ENCODE results near the gene SPHK2. TPM values are rescaled to one million over a fixed set of nuclear protein-coding genes. Genes with fewer than 3 reads are reported as not detected.

SPHK2 gene
- total RNA-seq, 2 experiments from 2014 or later = 27.7 to 29.5 TPM

DNA sequence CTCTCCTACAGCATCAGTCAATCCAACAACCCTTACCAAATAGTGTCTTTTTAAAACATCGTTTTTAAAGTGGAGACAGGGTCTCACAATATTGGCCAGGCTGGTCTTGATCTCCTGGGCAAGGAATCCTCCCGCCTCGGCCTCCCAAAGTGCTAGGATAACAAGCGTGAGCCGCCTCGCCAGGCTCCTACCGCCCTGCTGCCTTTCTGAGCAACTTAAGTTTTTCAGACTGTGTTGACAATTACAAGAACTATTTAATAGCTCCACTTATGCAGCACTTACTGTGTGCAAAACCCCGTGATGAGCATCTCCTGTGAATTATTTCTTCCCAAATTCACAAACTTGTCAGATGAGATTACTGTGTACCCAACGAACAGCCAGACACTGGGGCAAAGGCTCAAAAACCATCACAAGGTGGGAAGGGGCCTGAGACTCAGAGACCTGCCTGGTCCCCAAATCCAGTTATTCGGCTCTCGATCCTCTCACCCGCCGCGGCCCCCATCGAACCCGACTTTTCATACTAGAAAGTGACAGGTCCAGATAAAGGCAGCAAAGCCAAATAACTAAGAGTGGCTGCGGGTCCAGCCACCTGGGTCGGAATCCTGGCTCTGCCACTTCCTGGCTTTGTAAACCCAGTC lies 909 bp upstream of the SPHK2 start:
- CTCF ChIA-PET = interaction anchor here (0.5 to 2.1 kb wide), 6 partner anchors 9 to 130 kb away, joined by 3 to 10 read pairs (median 4); no protein-coding TSS in a partner anchor
- DNase-seq = no peak
- H3K36me3 Mint-ChIP-seq (ENCODE audit: low read depth) = peaks cover 66% of the 10 kb centered on the region

DNA sequence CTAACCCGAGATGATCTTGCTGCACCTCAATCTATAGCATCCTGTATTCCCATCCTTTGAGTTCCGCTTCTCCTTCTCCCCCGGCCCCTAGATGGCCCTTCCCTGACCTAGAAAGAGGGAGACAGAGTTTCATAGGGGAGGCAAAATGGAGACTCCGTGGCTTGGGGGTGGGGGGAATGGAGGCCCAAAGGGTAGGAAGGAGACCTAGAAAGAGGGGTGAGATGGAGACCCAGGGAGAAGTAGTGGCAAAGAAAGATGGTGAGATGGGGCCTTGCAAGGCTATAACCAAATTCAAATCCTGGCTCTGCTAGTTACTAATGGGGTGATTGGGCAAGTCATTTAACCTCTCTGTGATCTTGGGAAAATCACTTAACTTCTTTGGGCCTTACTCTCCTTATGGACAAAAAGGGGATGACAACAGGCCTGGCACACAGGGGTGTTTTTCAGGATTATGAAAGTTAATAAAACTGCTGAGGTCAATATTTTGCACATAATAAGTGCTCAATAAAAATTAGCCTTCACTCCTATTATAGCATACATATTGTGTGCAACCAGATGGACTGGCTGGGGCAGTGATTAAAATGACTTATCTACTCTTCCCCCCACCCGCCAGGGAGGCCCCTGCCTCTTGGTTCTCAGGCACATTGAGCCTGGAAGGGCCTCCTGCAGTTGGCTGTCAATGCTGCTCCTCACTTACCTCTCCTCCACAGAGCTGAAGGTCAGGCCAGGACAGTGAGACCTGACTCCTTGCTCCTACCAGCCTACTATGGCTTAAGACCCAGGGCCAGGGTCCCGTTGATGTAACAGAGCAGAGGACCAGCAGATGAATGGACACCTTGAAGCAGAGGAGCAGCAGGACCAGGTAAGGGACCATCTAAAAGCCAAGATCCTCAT lies 633 bp downstream of the SPHK2 start:
- Mint-ChIP-seq H3K27me3 (no peaks in the 10 kb centered on the region), H3K4me1 (peaks cover 64% of the 10 kb centered on the region), H3K9me3 (no peaks in the 10 kb centered on the region), H3K4me3 (peak overlapping the region; percentile 96), H3K27ac (peak overlapping the region; percentile 97), H3K36me3 (ENCODE audit: low read depth) (peaks cover 64% of the 10 kb centered on the region)
- ChIA-PET CTCF (interaction anchor here (0.6 to 1.4 kb wide), 7 partner anchors 11 to 127 kb away, joined by 3 to 7 read pairs (median 4); no protein-coding TSS in a partner anchor), POLR2A (interaction anchor here (0.8 to 4.7 kb wide), 11 partner anchors 8 to 255 kb away, joined by 3 to 51 read pairs (median 5); partner anchors contain the start of genes CA11, DBP and SPACA4)
- no peak for DNase-seq

More for the DNA sequence above, 909 bp upstream of the SPHK2 start:
- Mint-ChIP-seq H3K4me3 (peak overlapping the region; percentile 96), H3K27me3 (no peaks in the 10 kb centered on the region), H3K9me3 (no peaks in the 10 kb centered on the region), H3K4me1 (peaks cover 51% of the 10 kb centered on the region), H3K27ac (peak overlapping the region; percentile 97)
- POLR2A ChIA-PET = interaction anchor here (0.7 to 4.7 kb wide), 13 partner anchors 9 to 363 kb away, joined by 3 to 51 read pairs (median 5); partner anchors contain the start of genes CA11, CARD8, DBP and SPACA4

DNA sequence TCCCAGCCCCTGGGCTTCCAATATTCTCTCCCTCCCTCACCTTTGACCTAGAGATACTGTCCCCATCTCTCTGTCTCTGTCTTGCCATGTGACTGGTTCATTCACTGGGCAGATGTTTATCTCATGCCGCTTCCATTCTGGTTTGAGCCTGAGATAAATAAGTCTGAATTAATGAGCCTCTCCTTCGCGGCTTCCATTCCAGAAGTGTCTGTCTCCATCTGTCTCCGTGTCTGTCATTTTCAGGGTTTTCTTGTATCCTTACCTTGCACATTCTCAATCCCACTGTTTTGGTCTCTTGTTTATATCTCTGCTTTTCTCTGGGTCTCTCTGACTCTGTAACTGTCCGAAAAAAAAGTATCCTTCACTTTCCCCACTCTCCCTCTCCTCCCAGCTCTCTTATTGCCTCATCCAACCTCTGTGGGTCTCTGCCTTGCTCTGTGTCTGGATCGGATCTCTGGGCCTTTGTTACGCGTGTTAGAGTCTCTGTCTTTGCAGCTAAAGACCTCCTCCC lies 4.3 kb downstream of the SPHK2 start:
- H3K36me3 Mint-ChIP-seq (ENCODE audit: low read depth) = peaks cover 31% of the 10 kb centered on the region
- H3K9me3 Mint-ChIP-seq = no peaks in the 10 kb centered on the region
- peaks cover 53% of the 10 kb centered on the region for H3K4me1 Mint-ChIP-seq
- H3K27ac Mint-ChIP-seq = peak overlapping the region; percentile 86
- peak overlapping the region; percentile 71 for H3K4me3 Mint-ChIP-seq
- ChIA-PET POLR2A (interaction anchor here (0.6 to 1.9 kb wide), 5 partner anchors 9 to 116 kb away, joined by 3 to 15 read pairs (median 6); partner anchors contain the start of genes CA11 and FAM83E), CTCF (interaction anchor here (0.6 to 1.9 kb wide), 4 partner anchors 10 to 370 kb away, joined by 3 to 11 read pairs (median 6); partner anchors contain the start of genes DBP, GYS1 and RUVBL2)
- H3K27me3 Mint-ChIP-seq = no peaks in the 10 kb centered on the region
- no peak for DNase-seq

DNA sequence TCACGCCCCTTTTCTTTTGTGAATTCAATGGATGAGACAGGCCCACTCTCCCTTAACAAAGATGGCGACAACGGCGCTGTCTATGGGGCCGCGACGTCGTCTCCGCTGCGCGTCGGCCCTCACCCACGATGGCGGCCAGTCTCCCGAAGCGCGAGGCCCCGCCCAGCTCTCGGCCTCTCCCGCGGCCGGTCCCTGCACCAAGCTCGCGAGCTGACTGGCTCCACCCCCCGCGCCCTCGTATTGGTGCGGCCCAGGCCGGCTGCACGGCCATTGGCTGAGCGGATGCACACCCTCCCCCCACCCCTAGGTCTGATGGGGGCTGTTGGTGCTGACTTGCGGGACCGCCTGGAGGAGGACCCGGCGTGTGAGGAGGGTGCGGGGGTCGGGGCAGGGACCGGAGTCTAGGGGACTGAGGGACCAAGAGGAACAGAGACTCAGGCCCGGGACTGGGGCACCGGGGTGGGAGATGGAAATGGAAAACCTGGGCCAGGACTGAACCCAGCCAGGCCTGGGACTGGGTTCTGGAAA lies 4.8 kb downstream of the SPHK2 start:
- Mint-ChIP-seq H3K4me3 (peak overlapping the region; percentile 71), H3K27ac (peak overlapping the region; percentile 86), H3K9me3 (no peaks in the 10 kb centered on the region), H3K27me3 (no peaks in the 10 kb centered on the region), H3K4me1 (peaks cover 53% of the 10 kb centered on the region), H3K36me3 (ENCODE audit: low read depth) (peaks cover 27% of the 10 kb centered on the region)
- CTCF ChIA-PET = interaction anchor here (0.6 to 1.9 kb wide), 4 partner anchors 10 to 369 kb away, joined by 3 to 11 read pairs (median 6); partner anchors contain the start of genes DBP, GYS1 and RUVBL2
- POLR2A ChIA-PET = interaction anchor here (1.1 to 1.9 kb wide), 4 partner anchors 9 to 21 kb away, joined by 4 to 15 read pairs (median 6); partner anchors contain the start of genes CA11 and FAM83E
- peak; percentile 98 for DNase-seq

DNA sequence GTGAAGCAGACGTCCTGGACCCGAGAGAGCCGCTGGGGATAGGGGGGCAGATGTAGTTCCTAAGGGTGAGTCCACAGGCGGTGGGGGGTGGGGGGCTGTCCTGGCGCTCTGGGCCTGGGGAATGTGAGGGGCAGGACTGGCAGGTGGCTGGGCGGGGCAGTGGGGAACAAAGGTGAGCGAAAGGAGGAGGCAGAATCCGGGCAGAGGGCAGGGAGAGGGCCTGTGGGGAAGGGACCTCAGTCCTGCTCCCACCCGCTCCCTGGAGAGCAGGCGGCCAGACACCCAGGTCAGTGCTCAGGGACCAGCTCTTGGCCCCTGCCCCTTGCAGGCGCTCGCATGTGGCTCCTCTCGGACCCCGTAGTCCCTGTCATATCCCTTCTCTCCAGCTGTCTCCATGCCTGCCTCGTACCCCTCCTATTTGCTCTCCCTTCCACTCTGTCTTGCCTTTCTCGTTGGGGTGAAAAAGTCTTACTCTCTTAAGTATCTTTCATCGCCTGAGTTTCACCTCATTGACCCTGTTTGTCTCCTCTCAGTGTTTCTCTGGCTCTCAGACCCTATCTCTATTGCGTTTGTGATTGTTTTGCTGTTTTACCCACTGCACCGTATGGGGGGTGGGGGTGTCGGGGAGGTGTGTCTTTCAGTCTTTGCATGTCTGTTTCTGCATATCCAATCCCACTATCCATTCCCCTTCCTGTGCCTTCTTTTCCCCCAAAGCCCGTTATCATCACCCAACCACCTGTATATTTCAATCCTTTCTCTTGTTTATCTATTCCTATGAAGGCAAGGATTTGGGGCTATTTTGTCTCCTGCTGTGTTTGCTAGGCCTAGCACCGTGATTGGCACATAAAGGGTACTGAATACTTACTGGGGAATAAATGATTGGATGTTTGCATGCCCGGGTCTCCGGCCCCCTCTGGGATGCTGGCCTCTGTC lies 5.8 kb downstream of the SPHK2 start:
- DNase-seq = no peak
- Mint-ChIP-seq H3K27ac (peak overlapping the region; percentile 55), H3K4me3 (peak overlapping the region; percentile 71), H3K4me1 (peaks cover 48% of the 10 kb centered on the region), H3K36me3 (ENCODE audit: low read depth) (peaks cover 25% of the 10 kb centered on the region), H3K9me3 (no peaks in the 10 kb centered on the region), H3K27me3 (no peaks in the 10 kb centered on the region)
- ChIA-PET CTCF (no interaction called here), POLR2A (interaction anchor here (0.6 to 1.8 kb wide), 2 partner anchors 9 to 10 kb away, joined by 3 to 7 read pairs; partner anchors contain the start of gene FAM83E)

DNA sequence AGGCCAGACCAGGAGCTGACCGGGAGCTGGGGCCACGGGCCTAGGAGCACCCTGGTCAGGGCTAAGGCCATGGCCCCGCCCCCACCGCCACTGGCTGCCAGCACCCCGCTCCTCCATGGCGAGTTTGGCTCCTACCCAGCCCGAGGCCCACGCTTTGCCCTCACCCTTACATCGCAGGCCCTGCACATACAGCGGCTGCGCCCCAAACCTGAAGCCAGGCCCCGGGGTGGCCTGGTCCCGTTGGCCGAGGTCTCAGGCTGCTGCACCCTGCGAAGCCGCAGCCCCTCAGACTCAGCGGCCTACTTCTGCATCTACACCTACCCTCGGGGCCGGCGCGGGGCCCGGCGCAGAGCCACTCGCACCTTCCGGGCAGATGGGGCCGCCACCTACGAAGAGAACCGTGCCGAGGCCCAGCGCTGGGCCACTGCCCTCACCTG lies 6.6 kb downstream of the SPHK2 start:
- no peak overlapping the region for H3K4me3 Mint-ChIP-seq
- H3K36me3 Mint-ChIP-seq (ENCODE audit: low read depth) = peaks cover 26% of the 10 kb centered on the region
- no peak for DNase-seq
- H3K9me3 Mint-ChIP-seq = no peaks in the 10 kb centered on the region
- ChIA-PET POLR2A (no interaction called here), CTCF (no interaction called here)
- no peak overlapping the region for H3K27ac Mint-ChIP-seq
- H3K4me1 Mint-ChIP-seq = peaks cover 53% of the 10 kb centered on the region
- H3K27me3 Mint-ChIP-seq = no peaks in the 10 kb centered on the region

DNA sequence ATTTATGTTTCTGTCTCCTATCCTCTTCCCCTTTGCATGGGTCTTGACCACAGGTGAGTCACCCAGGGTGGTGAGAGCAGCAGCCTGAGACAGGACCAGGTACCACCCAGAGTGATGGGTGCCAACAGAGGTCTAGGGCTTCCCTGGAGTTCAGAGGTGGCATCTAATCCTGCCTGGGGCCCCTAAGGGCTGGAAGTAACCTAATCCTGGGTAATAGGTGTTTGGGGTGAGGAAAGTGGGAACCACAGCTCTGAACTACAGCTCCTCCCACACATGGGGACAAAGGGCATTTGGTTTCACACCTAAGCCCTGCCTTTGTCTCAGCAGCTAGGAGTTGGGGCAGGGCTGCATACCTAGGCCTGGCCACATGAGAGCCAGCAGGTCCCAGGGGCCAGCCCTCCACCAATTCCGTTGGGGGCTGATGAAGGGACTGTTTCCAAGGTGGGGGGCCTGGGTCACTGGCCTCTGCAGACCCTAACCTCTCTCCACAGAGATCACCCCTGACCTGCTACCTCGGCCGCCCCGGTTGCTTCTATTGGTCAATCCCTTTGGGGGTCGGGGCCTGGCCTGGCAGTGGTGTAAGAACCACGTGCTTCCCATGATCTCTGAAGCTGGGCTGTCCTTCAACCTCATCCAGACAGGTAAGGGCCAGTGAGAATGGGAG lies 8.0 kb downstream of the SPHK2 start:
- Mint-ChIP-seq H3K4me3 (no peak overlapping the region), H3K27me3 (no peaks in the 10 kb centered on the region), H3K9me3 (no peaks in the 10 kb centered on the region), H3K36me3 (ENCODE audit: low read depth) (peaks cover 18% of the 10 kb centered on the region), H3K27ac (peak overlapping the region; percentile 52), H3K4me1 (peaks cover 48% of the 10 kb centered on the region)
- ChIA-PET CTCF (no interaction called here), POLR2A (interaction anchor here (0.6 to 2.0 kb wide), 5 partner anchors 8 to 12 kb away, joined by 3 to 6 read pairs (median 5); partner anchors contain the start of genes DBP, RPL18 and SPHK2)
- peak; percentile 50 for DNase-seq

DNA sequence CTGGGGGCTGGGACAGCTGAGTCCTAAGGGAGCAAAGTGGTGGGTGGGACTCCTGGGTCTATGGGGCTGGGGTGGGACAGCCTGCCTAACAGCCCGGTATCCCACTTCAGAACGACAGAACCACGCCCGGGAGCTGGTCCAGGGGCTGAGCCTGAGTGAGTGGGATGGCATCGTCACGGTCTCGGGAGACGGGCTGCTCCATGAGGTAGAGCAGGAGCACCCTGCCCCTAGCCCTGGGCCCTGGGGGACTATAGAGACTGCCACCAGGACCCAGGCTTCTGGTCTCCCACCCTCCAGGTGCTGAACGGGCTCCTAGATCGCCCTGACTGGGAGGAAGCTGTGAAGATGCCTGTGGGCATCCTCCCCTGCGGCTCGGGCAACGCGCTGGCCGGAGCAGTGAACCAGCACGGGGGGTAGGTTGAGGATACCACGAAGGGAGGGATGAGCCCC lies 8.6 kb downstream of the SPHK2 start:
- DNase-seq = no peak
- Mint-ChIP-seq H3K4me1 (peaks cover 49% of the 10 kb centered on the region), H3K4me3 (no peak overlapping the region), H3K27ac (no peak overlapping the region), H3K27me3 (no peaks in the 10 kb centered on the region), H3K36me3 (ENCODE audit: low read depth) (peaks cover 16% of the 10 kb centered on the region), H3K9me3 (no peaks in the 10 kb centered on the region)
- POLR2A ChIA-PET = interaction anchor here (1.1 to 2.0 kb wide), 4 partner anchors 9 to 12 kb away, joined by 3 to 6 read pairs (median 6); partner anchors contain the start of genes DBP, RPL18 and SPHK2
- CTCF ChIA-PET = no interaction called here

DNA sequence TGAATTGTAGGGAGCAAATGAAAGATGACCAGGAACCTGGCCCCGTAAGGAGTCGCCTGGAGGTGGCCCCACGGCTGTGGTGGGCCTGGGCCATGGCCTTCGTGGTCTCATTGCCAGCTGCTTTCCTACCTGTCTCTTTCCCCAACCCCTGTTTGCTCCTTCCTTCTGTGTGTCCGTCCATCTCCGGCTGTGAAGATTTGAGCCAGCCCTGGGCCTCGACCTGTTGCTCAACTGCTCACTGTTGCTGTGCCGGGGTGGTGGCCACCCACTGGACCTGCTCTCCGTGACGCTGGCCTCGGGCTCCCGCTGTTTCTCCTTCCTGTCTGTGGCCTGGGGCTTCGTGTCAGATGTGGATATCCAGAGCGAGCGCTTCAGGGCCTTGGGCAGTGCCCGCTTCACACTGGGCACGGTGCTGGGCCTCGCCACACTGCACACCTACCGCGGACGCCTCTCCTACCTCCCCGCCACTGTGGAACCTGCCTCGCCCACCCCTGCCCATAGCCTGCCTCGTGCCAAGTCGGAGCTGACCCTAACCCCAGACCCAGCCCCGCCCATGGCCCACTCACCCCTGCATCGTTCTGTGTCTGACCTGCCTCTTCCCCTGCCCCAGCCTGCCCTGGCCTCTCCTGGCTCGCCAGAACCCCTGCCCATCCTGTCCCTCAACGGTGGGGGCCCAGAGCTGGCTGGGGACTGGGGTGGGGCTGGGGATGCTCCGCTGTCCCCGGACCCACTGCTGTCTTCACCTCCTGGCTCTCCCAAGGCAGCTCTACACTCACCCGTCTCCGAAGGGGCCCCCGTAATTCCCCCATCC lies 9.4 kb downstream of the SPHK2 start:
- H3K4me1 Mint-ChIP-seq = peaks cover 47% of the 10 kb centered on the region
- CTCF ChIA-PET = no interaction called here
- no peak overlapping the region for H3K27ac Mint-ChIP-seq

DNA sequence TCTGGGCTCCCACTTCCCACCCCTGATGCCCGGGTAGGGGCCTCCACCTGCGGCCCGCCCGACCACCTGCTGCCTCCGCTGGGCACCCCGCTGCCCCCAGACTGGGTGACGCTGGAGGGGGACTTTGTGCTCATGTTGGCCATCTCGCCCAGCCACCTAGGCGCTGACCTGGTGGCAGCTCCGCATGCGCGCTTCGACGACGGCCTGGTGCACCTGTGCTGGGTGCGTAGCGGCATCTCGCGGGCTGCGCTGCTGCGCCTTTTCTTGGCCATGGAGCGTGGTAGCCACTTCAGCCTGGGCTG lies 9.9 kb downstream of the SPHK2 start:
- Mint-ChIP-seq H3K36me3 (ENCODE audit: low read depth) (peaks cover 7% of the 10 kb centered on the region), H3K27me3 (no peaks in the 10 kb centered on the region), H3K9me3 (no peaks in the 10 kb centered on the region), H3K4me3 (no peak overlapping the region), H3K4me1 (peaks cover 47% of the 10 kb centered on the region), H3K27ac (no peak overlapping the region)
- no peak for DNase-seq
- ChIA-PET POLR2A (no interaction called here), CTCF (no interaction called here)

More for the DNA sequence above, 9.4 kb downstream of the SPHK2 start:
- H3K36me3 Mint-ChIP-seq (ENCODE audit: low read depth) = peaks cover 10% of the 10 kb centered on the region
- DNase-seq = no peak
- H3K9me3 Mint-ChIP-seq = no peaks in the 10 kb centered on the region
- H3K27me3 Mint-ChIP-seq = no peaks in the 10 kb centered on the region
- no peak overlapping the region for H3K4me3 Mint-ChIP-seq
- POLR2A ChIA-PET = interaction anchor here (1.1 to 2.0 kb wide), 4 partner anchors 8 to 13 kb away, joined by 3 to 6 read pairs (median 6); partner anchors contain the start of genes DBP, RPL18 and SPHK2
